NCI-H146 (cell line): Measurements from ENCODE around the gene TOR4A.
A peak's percentile ranks its signal among the peaks of the same experiment; 100 is the strongest.
"Not testable (repeated sequence)": the region's sequence is repeated elsewhere in the genome, so short reads cannot be mapped to it uniquely, and the experiment has no call there.

Experiments used
- DNase-seq: peaks from one replicate; lab custom pipeline; 2025; lab: John Stamatoyannopoulos, UW

The TOR4A gene

GRCh38 chr9:137317718-137318511 lies 40.4 kb downstream of the TOR4A start:
- no peak for DNase-seq

GRCh38 chr9:137318602-137319001 lies 41.1 kb downstream of the TOR4A start:
- DNase-seq = no peak

- no peak for DNase-seq
Observed at GRCh38 chr9:137319011-137319738, 41.6 kb downstream of the TOR4A start.

- no peak for DNase-seq
Observed at GRCh38 chr9:137319739-137320551, 42.4 kb downstream of the TOR4A start.

- peak; percentile 63 for DNase-seq
Observed at GRCh38 chr9:137320555-137321384, 43.2 kb downstream of the TOR4A start.

- DNase-seq = no peak
Observed at GRCh38 chr9:137321726-137322361, 44.3 kb downstream of the TOR4A start.

GRCh38 chr9:137323531-137324331 lies 46.2 kb downstream of the TOR4A start:
- no peak for DNase-seq

- no peak for DNase-seq
Observed at GRCh38 chr9:137325124-137325523, 47.6 kb downstream of the TOR4A start.

- no peak for DNase-seq
Observed at GRCh38 chr9:137325799-137326198, 48.3 kb downstream of the TOR4A start.

- DNase-seq = no peak
Observed at GRCh38 chr9:137326445-137327065, 49.0 kb downstream of the TOR4A start.

GRCh38 chr9:137327641-137328550 lies 50.4 kb downstream of the TOR4A start:
- DNase-seq = not testable (repeated sequence)

GRCh38 chr9:137329590-137329989 lies 52.1 kb downstream of the TOR4A start:
- DNase-seq = not testable (repeated sequence)

- no peak for DNase-seq
Observed at GRCh38 chr9:137330689-137331088, 53.2 kb downstream of the TOR4A start.

GRCh38 chr9:137331929-137332328 lies 54.4 kb downstream of the TOR4A start:
- DNase-seq = no peak
